ENCODE measurements around the gene ZNF3. TPM values are rescaled to one million over a fixed set of nuclear protein-coding genes. Genes with fewer than 3 reads are reported as not detected.

The ZNF3 gene
- polyA plus RNA-seq, 4 donors: 35.6 to 57.3 (median 54.5) TPM

GRCh38 chr7:100089458-100090196 lies 8.1 kb upstream of the ZNF3 start:
- DNase-seq (ENCODE audit: low read depth in 4 of 4, low spot score in 3 of 4): no peak

GRCh38 chr7:100088621-100089457 lies 7.3 kb upstream of the ZNF3 start, which contains the start of gene COPS6:
Gene COPS6, plus strand, starts transcription at chr7:100088969. Its CDS starts 22 bp downstream, at chr7:100088991.
- DNase-seq (ENCODE audit: low read depth in 4 of 4, low spot score in 3 of 4): no peak

GRCh38 chr7:100088095-100088620 lies 6.6 kb upstream of the ZNF3 start:
- DNase-seq (ENCODE audit: low read depth in 4 of 4, low spot score in 3 of 4): no peak

DNA sequence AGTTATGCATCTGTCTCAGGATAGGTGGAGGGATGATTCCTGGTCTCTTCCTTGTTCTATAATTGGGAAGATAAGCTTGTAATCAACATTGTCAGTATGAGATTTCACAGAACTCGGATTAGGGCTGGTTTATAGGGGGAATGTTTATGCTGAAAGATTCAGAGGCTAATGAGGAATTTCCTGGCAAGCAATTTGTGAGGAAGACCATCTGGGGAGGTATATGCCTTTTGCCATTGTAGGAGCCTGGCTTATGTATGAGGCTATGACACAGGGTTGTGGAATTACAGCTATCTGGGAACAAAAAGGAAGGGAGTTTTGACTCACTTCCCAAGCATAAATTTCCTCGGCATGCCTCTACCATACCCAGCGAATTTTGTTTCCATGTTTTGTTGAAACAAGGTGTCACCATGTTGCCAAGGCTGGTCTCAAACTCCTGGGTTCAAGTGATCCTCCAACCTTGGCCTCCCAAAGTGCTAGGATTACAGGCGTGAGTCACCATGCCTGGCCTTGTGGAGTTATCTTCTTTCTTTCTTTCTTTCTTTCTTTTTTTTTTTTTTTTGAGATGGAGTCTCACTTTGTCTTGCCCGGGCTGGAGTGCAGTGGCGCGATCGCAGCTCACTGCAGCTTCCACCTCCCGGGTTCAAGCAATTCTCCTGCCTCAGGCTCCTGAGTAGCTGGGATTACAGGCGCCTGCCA lies 5.7 kb upstream of the ZNF3 start:
- no peak for DNase-seq (ENCODE audit: low read depth in 4 of 4, low spot score in 3 of 4)

DNA sequence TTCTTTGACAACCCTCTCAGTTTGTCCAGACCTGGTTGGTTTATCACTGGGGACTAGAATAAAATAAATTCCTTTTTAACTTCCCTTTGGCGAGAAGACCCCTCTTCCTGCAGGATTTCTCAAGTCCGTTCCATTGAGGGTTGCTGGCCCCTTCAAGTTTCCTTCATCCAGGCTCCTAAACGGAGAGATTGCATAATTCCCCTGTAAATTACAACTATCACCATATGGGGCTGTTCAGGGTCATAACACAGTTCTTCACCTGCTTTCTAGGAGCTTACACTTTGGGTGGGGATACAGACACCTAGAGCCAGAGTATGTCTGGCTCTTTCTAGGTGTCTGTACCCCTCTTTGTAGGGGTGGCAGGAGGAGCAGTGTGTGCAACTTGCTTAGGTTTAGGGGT lies 4.0 kb upstream of the ZNF3 start:
- DNase-seq (ENCODE audit: low read depth in 4 of 4, low spot score in 3 of 4): no peak

GRCh38 chr7:100082978-100083377 lies 1.5 kb upstream of the ZNF3 start:
- no peak for DNase-seq (ENCODE audit: low read depth in 4 of 4, low spot score in 3 of 4)

DNA sequence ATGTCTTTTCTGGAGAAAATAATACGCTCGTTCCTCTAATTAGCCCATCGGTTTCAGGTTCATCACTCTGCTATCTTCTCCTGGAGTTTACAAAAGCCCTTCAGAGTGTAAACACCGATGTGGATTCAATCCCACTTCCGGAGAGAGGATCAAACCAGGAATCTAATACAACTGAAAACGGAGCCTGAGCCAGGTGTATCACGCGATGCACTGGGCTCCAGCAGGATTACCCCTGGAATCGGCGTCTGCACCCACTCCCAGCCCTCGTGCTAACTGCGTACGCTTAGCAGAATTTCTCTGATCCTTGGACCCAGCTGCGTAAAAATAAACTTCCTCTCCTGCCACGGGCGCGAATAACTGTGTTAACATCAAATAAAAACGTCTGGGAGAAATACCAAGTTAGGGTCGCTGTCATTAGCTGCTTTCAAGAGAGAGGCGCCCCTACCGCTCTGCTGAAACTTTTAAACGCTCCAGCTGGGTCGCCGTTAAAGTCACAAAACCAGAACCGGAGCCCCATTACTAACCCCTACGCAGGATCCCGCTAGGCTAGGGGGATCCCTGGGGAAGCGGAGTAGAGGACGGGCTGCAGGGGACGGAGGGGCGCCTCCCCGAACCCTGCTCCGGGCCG lies 502 bp downstream of the ZNF3 start:
- DNase-seq (ENCODE audit: low read depth in 4 of 4, low spot score in 3 of 4): no peak

GRCh38 chr7:100079024-100079560 lies 2.4 kb downstream of the ZNF3 start:
- no peak for DNase-seq (ENCODE audit: low read depth in 4 of 4, low spot score in 3 of 4)

- DNase-seq (ENCODE audit: low read depth in 4 of 4, low spot score in 3 of 4): no peak
Measured at GRCh38 chr7:100077205-100077604, 4.3 kb downstream of the ZNF3 start.

DNA sequence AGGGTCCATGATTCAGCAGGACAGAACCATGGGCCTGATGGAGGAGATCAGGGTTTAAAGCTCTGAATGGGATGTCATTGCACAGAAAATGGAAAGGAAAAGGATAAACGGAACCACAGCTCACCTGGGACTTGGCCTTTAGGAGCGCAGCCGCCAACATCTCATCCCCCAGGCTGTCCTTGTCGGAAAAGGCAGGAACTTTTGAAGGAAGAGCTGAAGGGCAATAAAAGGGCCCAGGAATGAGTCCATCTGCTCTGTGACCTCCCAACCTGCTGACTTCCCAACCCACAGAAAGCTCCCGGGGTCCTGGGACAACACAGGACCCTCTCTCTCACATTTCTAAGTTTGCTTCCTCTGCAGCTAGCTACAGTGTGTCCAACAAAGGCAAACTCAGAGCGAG lies 6.1 kb downstream of the ZNF3 start:
- no peak for DNase-seq (ENCODE audit: low read depth in 4 of 4, low spot score in 3 of 4)

GRCh38 chr7:100074841-100075240 lies 6.7 kb downstream of the ZNF3 start:
- DNase-seq (ENCODE audit: low read depth in 4 of 4, low spot score in 3 of 4): no peak

- DNase-seq (ENCODE audit: low read depth in 4 of 4, low spot score in 3 of 4): no peak
Measured at GRCh38 chr7:100072462-100072861, 9.1 kb downstream of the ZNF3 start.

GRCh38 chr7:100071018-100071723 lies 10.4 kb downstream of the ZNF3 start:
- DNase-seq (ENCODE audit: low read depth in 4 of 4, low spot score in 3 of 4): no peak

DNA sequence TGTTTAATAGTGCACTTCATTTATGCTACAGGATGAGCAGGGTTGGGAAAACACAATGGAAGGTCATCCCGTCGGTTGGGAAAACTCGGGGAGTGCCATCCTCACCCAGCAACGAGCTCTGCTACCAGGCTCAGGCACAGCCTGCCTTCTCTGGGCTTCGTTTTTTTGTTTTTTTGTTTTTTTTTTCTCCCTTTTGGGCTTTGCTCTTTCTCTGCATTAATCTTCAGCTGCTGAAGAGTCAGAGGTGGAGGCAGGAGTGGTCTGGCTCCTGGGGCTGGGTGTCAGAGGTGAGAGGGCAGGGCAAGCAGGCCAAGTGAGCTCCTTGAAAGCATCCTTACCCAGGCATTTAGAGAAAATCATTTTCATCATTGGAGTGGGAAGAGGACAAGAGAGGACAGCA lies 11.5 kb downstream of the ZNF3 start:
- DNase-seq (ENCODE audit: low read depth in 4 of 4, low spot score in 3 of 4): no peak

GRCh38 chr7:100066953-100067352 lies 14.6 kb downstream of the ZNF3 start:
- DNase-seq (ENCODE audit: low read depth in 4 of 4, low spot score in 3 of 4): no peak

GRCh38 chr7:100065452-100066186 lies 15.9 kb downstream of the ZNF3 start:
- no peak for DNase-seq (ENCODE audit: low read depth in 4 of 4, low spot score in 3 of 4)

GRCh38 chr7:100064162-100064561 lies 17.4 kb downstream of the ZNF3 start:
- no peak for DNase-seq (ENCODE audit: low read depth in 4 of 4, low spot score in 3 of 4)

- DNase-seq (ENCODE audit: low read depth in 4 of 4, low spot score in 3 of 4): no peak
Measured at GRCh38 chr7:100063376-100063775, 18.1 kb downstream of the ZNF3 start.

All from left renal pelvis (tissue), 4 donors.